DMS114 treated with DMSO at 0.1 percent for 48 hours (cell line): ENCODE results near the gene TARBP1.
"Not testable (repeated sequence)": the region's sequence is repeated elsewhere in the genome, so short reads cannot be mapped to it uniquely, and the experiment has no call there.

Source experiments
- DNase-seq: peaks from one replicate; lab custom pipeline; 2025; ENCODE audit not compliant: unreplicated experiment; lab: John Stamatoyannopoulos, UW

Gene TARBP1

GRCh38 chr1:234396092-234396491 lies 82.9 kb downstream of the TARBP1 start:
- no peak for DNase-seq

- no peak for DNase-seq
Measured at GRCh38 chr1:234395297-234395696, 83.7 kb downstream of the TARBP1 start.

- DNase-seq, result no peak
Measured at GRCh38 chr1:234393190-234393589, 85.8 kb downstream of the TARBP1 start.

- no peak for DNase-seq
Measured at GRCh38 chr1:234388094-234388493, 90.9 kb downstream of the TARBP1 start.

- DNase-seq, result no peak
Measured at GRCh38 chr1:234386122-234386521, 92.9 kb downstream of the TARBP1 start.

GRCh38 chr1:234381699-234382555 lies 97.1 kb downstream of the TARBP1 start:
- no peak for DNase-seq

- not testable (repeated sequence) for DNase-seq
Measured at GRCh38 chr1:234379591-234380109, 99.3 kb downstream of the TARBP1 start.

GRCh38 chr1:234375672-234376071 lies 103.3 kb downstream of the TARBP1 start:
- no peak for DNase-seq

- DNase-seq, result no peak
Measured at GRCh38 chr1:234373959-234374254, 105.1 kb downstream of the TARBP1 start.

GRCh38 chr1:234373064-234373958 lies 105.7 kb downstream of the TARBP1 start, which contains the start of gene COA6:
COA6 (plus strand) TSS chr1:234373456; CDS start chr1:234373467, 11 bp downstream.
- DNase-seq, result peak; percentile 92

GRCh38 chr1:234372011-234372757 lies 106.8 kb downstream of the TARBP1 start:
- no peak for DNase-seq

- DNase-seq, result no peak
Measured at GRCh38 chr1:234371414-234371813, 107.6 kb downstream of the TARBP1 start.

GRCh38 chr1:234369784-234370183 lies 109.2 kb downstream of the TARBP1 start:
- no peak for DNase-seq

- DNase-seq, result no peak
Measured at GRCh38 chr1:234369033-234369430, 109.9 kb downstream of the TARBP1 start.

GRCh38 chr1:234368320-234369032 lies 110.5 kb downstream of the TARBP1 start:
- DNase-seq, result peak; percentile 6

GRCh38 chr1:234362558-234362957 lies 116.4 kb downstream of the TARBP1 start:
- no peak for DNase-seq

GRCh38 chr1:234361102-234361603 lies 117.8 kb downstream of the TARBP1 start:
- no peak for DNase-seq

GRCh38 chr1:234357831-234358230 lies 121.1 kb downstream of the TARBP1 start:
- no peak for DNase-seq

GRCh38 chr1:234356615-234357269 lies 122.2 kb downstream of the TARBP1 start:
- peak; percentile 5 for DNase-seq
